HepG2 (cell line): ENCODE results near the gene STN1. TPM values are rescaled to one million over a fixed set of nuclear protein-coding genes. Genes with fewer than 3 reads are reported as not detected.

Source experiments
- ATAC-seq: fragments of 200-7000 bp; cut with Tn5 transposase; 3 replicates; pipeline ENCODE4 v1.9.1; 2020; ENCODE audit warnings: mild to moderate bottlenecking, moderate library complexity
- Bru-seq: library from RNA; stranded (reverse); fragments of 400-500 nt; gene quantifications from one replicate; lab custom pipeline; 2021; lab: Mats Ljungman, UMichigan
- BruChase-seq, 2 experiments: library from RNA; stranded (reverse); fragments of 400-500 nt; gene quantifications; one replicate each; lab custom pipeline; 2021; lab: Mats Ljungman, UMichigan
- BruUV-seq: library from RNA; stranded (reverse); fragments of 400-500 nt; replicated peaks from 2 replicates; lab custom pipeline; 2021; lab: Mats Ljungman, UMichigan
- CTCF ChIA-PET: fragments of 300-600 bp; formaldehyde crosslinking; extraction: SDS; loops from one replicate; lab custom pipeline; 2021; ENCODE audit warnings: low total read pairs, inconsistent platforms, low intra/inter-chr PET ratio; lab: Yijun Ruan, JAX
- POLR2A ChIA-PET: fragments of 350-600 bp; sonication (Branson Sonifier 250); formaldehyde crosslinking; loops from one replicate; lab custom pipeline; 2020; ENCODE audit warnings: antibody characterized with exemption, inconsistent platforms; lab: Yijun Ruan, JAX
- DNase-seq: peaks from one replicate; pipeline ENCODE4 v3.0.0-alpha.2; 2015; ENCODE audit warnings: low spot score
- FAIRE-seq: peaks from 3 replicates; lab custom pipeline; 2011; peaks lifted over from hg19 to GRCh38; lab: Jason Lieb, UNC
- H2AFZ ChIP-seq: one replicate; pipeline ENCODE4 v1.6.1; 2011; ENCODE audit warnings: low read length, inconsistent platforms
- H3K27ac ChIP-seq: fragments of 300-600 bp; 3 replicates; pipeline ENCODE4 v1.8.0; 2011; ENCODE audit warnings: mixed run types, mild to moderate bottlenecking, mixed read lengths, low read length, inconsistent platforms; ENCODE audit not compliant: insufficient read depth; ENCODE audit errors: extremely low read length
- H3K27me3 ChIP-seq, 2 experiments: fragments of 200-600 bp in 1 of 2; 2 replicates in 1 of 2; 3 replicates in 1 of 2; pipeline versions ENCODE4 v1.6.0 to v1.8.0; 2011; ENCODE audit warnings: low read length in 2 of 2, mild to moderate bottlenecking in 2 of 2, moderate library complexity in 2 of 2, inconsistent platforms in 1 of 2; ENCODE audit not compliant: insufficient read depth in 2 of 2, control insufficient read depth in 1 of 2
- H3K36me3 ChIP-seq, 2 experiments: fragments of 200-600 bp in 1 of 2; replicated peaks in 1 of 2; 2 replicates in 1 of 2; 3 replicates in 1 of 2; pipeline versions ENCODE4 v1.5.1 to v1.8.0; 2011; ENCODE audit warnings: low read length in 2 of 2, inconsistent platforms in 1 of 2; ENCODE audit not compliant: insufficient read depth in 2 of 2, control insufficient read depth in 1 of 2
- H3K4me1 ChIP-seq: 2 replicates; pipeline ENCODE4 v1.5.1; 2012; ENCODE audit warnings: low read length, inconsistent platforms; ENCODE audit not compliant: insufficient read depth
- H3K4me2 ChIP-seq: 2 replicates; pipeline ENCODE4 v1.6.0; 2011; ENCODE audit warnings: low read depth, low read length, inconsistent platforms
- H3K4me3 ChIP-seq, 3 experiments: fragments of 200-600 bp in 1 of 3; sonication (generic), shearing (Covaris generic) in 1 of 3; replicated peaks in 1 of 3; 2 replicates each; pipeline ENCODE4 v1.5.1; 2011 to 2016; ENCODE audit warnings: low read length in 3 of 3, inconsistent platforms in 2 of 3, low read depth in 2 of 3, mild to moderate bottlenecking in 2 of 3, control low read depth in 1 of 3, mixed read lengths in 1 of 3; ENCODE audit not compliant: insufficient read depth in 1 of 3
- H3K79me2 ChIP-seq: one replicate; pipeline ENCODE4 v1.6.1; 2011; ENCODE audit warnings: low read length, inconsistent platforms; ENCODE audit not compliant: insufficient read depth
- H3K9ac ChIP-seq: 2 replicates; pipeline ENCODE4 v1.6.0; 2011; ENCODE audit warnings: mild to moderate bottlenecking, low read depth, low read length, inconsistent platforms; ENCODE audit not compliant: insufficient read depth
- H3K9me3 ChIP-seq: 2 replicates; pipeline ENCODE4 v1.5.1; 2012; ENCODE audit warnings: mild to moderate bottlenecking, low read length
- H4K20me1 ChIP-seq: 2 replicates; pipeline ENCODE4 v1.6.0; 2011; ENCODE audit warnings: inconsistent platforms, mild to moderate bottlenecking, low read length, moderate library complexity; ENCODE audit not compliant: insufficient read depth
- CBX2 ChIP-seq, 2 experiments: fragments of 200-600 bp in 1 of 2; sonication (generic); formaldehyde crosslinking in 1 of 2; IDR thresholded peaks; 2 replicates each; pipeline versions ENCODE4 v1.7.0 to v1.8.1; 2018 to 2022; ENCODE audit warnings: low read depth in 2 of 2, low read length in 1 of 2, mild to moderate bottlenecking in 1 of 2, missing genetic modification reagents in 1 of 2
- MAFF ChIP-seq: IDR thresholded peaks from 2 replicates; pipeline ENCODE4 v1.6.1; 2011; ENCODE audit warnings: low read depth, low read length, improper control_type of control experiment
- SYNCRIP ChIP-seq: fragments of 200-400 bp; formaldehyde crosslinking; IDR thresholded peaks from 2 replicates; pipeline ENCODE4 v1.6.1; 2018; ENCODE audit warnings: mild to moderate bottlenecking, low read depth, low read length; ENCODE audit not compliant: insufficient read depth
- ZFP90 ChIP-seq: sonication (generic); formaldehyde crosslinking; IDR thresholded peaks from 2 replicates; pipeline ENCODE4 v1.8.0; 2022; ENCODE audit warnings: missing genetic modification reagents, mild to moderate bottlenecking, inconsistent platforms, borderline replicate concordance
- ZNF142 ChIP-seq: sonication (generic); formaldehyde crosslinking; IDR thresholded peaks from 2 replicates; pipeline ENCODE4 v1.4.0; 2020; ENCODE audit warnings: missing genetic modification reagents
- ZNF556 ChIP-seq: sonication (generic); formaldehyde crosslinking; IDR thresholded peaks from 2 replicates; pipeline ENCODE4 v1.4.0; 2020; ENCODE audit warnings: mild to moderate bottlenecking, missing genetic modification reagents, borderline replicate concordance
- ZNF704 ChIP-seq: sonication (generic); formaldehyde crosslinking; IDR thresholded peaks from 2 replicates; pipeline ENCODE4 v1.8.1; 2023; ENCODE audit warnings: mild to moderate bottlenecking, inconsistent platforms, moderate library complexity, missing genetic modification reagents, borderline replicate concordance
- ZNF773 ChIP-seq: sonication (generic); formaldehyde crosslinking; IDR thresholded peaks from 2 replicates; pipeline ENCODE4 v1.4.0; 2020; ENCODE audit warnings: missing genetic modification reagents, borderline replicate concordance
- WGBS: methylation state at CpG from one replicate; pipeline ENCODE4 v1.1.6; 2017; ENCODE audit warnings: low lambda C conversion rate; 5-methylcytosine and 5-hydroxymethylcytosine counted together
- in situ Hi-C: cut with HindIII; loops from 2 replicates; pipeline ENCODE4 v1.10.0; 2017; ENCODE audit warnings: low pct_unique_long_range_greater_than_20kb; ENCODE audit not compliant: extremely low pct_ligation_motif_present
- intact Hi-C: fragments of 100-400 bp; cut with micrococcal nuclease; formaldehyde crosslinking; loops from one replicate; pipeline ENCODE4 v1.10.0; 2022; ENCODE audit not compliant: unreplicated experiment
- long read RNA-seq, 2 experiments: library from RNA in 1 of 2; library from polyadenylated mRNA in 1 of 2; stranded (forward) in 1 of 2; unstranded in 1 of 2; transcript quantifications; one replicate each; pipeline ENCODE4 v2.0.0, GENCODE V29; 2019 to 2022
- polyA minus RNA-seq, 3 experiments: library from RNA; depleted of rRNA, polyadenylated mRNA; stranded (reverse); fragments of >200 nt; gene quantifications; 2 replicates each; pipeline ENCODE4 v1.2.3, GENCODE V29; 2011; ENCODE audit warnings: low replicate concordance in 1 of 3
- polyA plus RNA-seq, 8 experiments: library from polyadenylated mRNA; depleted of rRNA in 3 of 8; stranded (reverse) in 7 of 8; unstranded in 1 of 8; fragments of >200 nt; fragmentation: Illumina TruSeq in 4 of 8; extraction: Trizol in 4 of 8; gene quantifications; 2 replicates each; pipeline versions ENCODE4 v1.2.1 to v1.2.3, GENCODE V29; 2011 to 2016; ENCODE audit warnings: low read depth in 4 of 8, missing spikeins in 1 of 8, mixed read lengths in 1 of 8; ENCODE audit not compliant: insufficient read depth in 1 of 8
- total RNA-seq, 5 experiments: library from RNA; depleted of rRNA; stranded (reverse); fragments of >200 nt; fragmentation: Illumina TruSeq; extraction: Trizol; gene quantifications; 2 replicates each; pipeline ENCODE4 v1.2.3, GENCODE V29; 2016; ENCODE audit warnings: low read depth in 1 of 5

Gene STN1
- total RNA-seq (2016; rRNA removed; fragmentation: Illumina TruSeq; extraction: Trizol) = 22.7 and 27.7 TPM in 2 replicates
- 24.8 and 40.6 TPM in 2 replicates for total RNA-seq (2016; cell fraction: cytosol; rRNA removed; fragmentation: Illumina TruSeq; extraction: Trizol; ENCODE audit: low read depth)
- 23.6 and 24.6 TPM in 2 replicates for total RNA-seq (2016; cell fraction: insoluble cytoplasmic fraction; rRNA removed; fragmentation: Illumina TruSeq; extraction: Trizol)
- 43.8 and 49.6 TPM in 2 replicates for total RNA-seq (2016; cell fraction: membrane; rRNA removed; fragmentation: Illumina TruSeq; extraction: Trizol)
- total RNA-seq (2016; cell fraction: nucleus; rRNA removed; fragmentation: Illumina TruSeq; extraction: Trizol) = 10.8 and 12.6 TPM in 2 replicates
- polyA plus RNA-seq (2011; rRNA removed) = 17.6 and 19.9 TPM in 2 replicates
- 15.3 and 18.7 TPM in 2 replicates for polyA plus RNA-seq (2011; cell fraction: cytosol; rRNA removed)
- polyA plus RNA-seq (2011; cell fraction: nucleus; rRNA removed) = 7.9 and 9.7 TPM in 2 replicates
- 14.9 and 15.6 TPM in 2 replicates for polyA plus RNA-seq (2012)
- polyA plus RNA-seq (2016; cell fraction: cytosol; fragmentation: Illumina TruSeq; extraction: Trizol; ENCODE audit: low read depth) = 29.4 and 42.1 TPM in 2 replicates
- 21.3 and 22.4 TPM in 2 replicates for polyA plus RNA-seq (2016; cell fraction: insoluble cytoplasmic fraction; fragmentation: Illumina TruSeq; extraction: Trizol; ENCODE audit: low read depth)
- 32.1 and 40.0 TPM in 2 replicates for polyA plus RNA-seq (2016; cell fraction: membrane; fragmentation: Illumina TruSeq; extraction: Trizol; ENCODE audit: low read depth)
- polyA plus RNA-seq (2016; cell fraction: nucleus; fragmentation: Illumina TruSeq; extraction: Trizol; ENCODE audit: insufficient read depth, low read depth) = 10.7 and 14.3 TPM in 2 replicates
- polyA minus RNA-seq (2011; rRNA and poly(A)+ RNA removed; ENCODE audit: low replicate concordance) = 5.9 and 12.3 TPM in 2 replicates
- 6.5 and 7.4 TPM in 2 replicates for polyA minus RNA-seq (2011; cell fraction: cytosol; rRNA and poly(A)+ RNA removed)
- 9.8 and 14.5 TPM in 2 replicates for polyA minus RNA-seq (2011; cell fraction: nucleus; rRNA and poly(A)+ RNA removed)
- Bru-seq, nascent RNA = percentile 64 among the genes with signal in this experiment
- percentile 50 among the genes with signal in this experiment for BruChase-seq, experiment 1, labeled RNA remaining after a 6-hour chase
- percentile 51 among the genes with signal in this experiment for BruChase-seq, experiment 2, labeled RNA remaining after a 2-hour chase
- long read RNA-seq, experiment 1, transcript STN1-201 (10 exons, 1,417 nt) = major isoform, 9 of 17 reads
- long read RNA-seq, experiment 1, partial matches to known transcripts = 0 of 17 reads
- long read RNA-seq, experiment 1, other reads (novel, unspliced or antisense) = 4 of 17 reads
- long read RNA-seq, experiment 2, transcript STN1-201 (10 exons, 1,417 nt) = major isoform, 10 of 19 reads
- long read RNA-seq, experiment 2, partial matches to known transcripts = 3 of 19 reads
- long read RNA-seq, experiment 2, other reads (novel, unspliced or antisense) = 2 of 19 reads

GRCh38 chr10:103918053-103918846, at the start of gene STN1:
TSS of gene STN1 (minus strand) at chr10:103918184. CDS start at chr10:103917594, 590 bp downstream.
- H3K79me2 ChIP-seq = peaks cover 9% of the 10 kb centered on the region
- no peaks in the 10 kb centered on the region for H3K36me3 ChIP-seq
- no TSS peak for BruUV-seq
- POLR2A ChIA-PET = interaction anchor here (0.9 to 1.7 kb wide), 3 partner anchors 10 to 204 kb away, joined by 3 to 9 read pairs (median 3); partner anchors contain the start of gene SFR1
- H3K27ac ChIP-seq = peak within 1 kb of the TSS; percentile 90
- peaks cover 8% of the 10 kb centered on the region for H3K9me3 ChIP-seq
- H2AFZ ChIP-seq = peak within 1 kb of the TSS; percentile 74
- DNase-seq (peak; percentile 95), ATAC-seq (peak; percentile 97), FAIRE-seq (peak; percentile 76)
- in situ Hi-C loops = no loop called here
- H3K4me3 ChIP-seq = peak within 1 kb of the TSS; percentile 78 to 95 (median 85)
- H4K20me1 ChIP-seq = no peaks in the 10 kb centered on the region
- H3K27me3 ChIP-seq = no peaks in the 10 kb centered on the region; a peak in 1 of 5 replicates
- peak within 1 kb of the TSS; percentile 86 for H3K9ac ChIP-seq
- H3K4me2 ChIP-seq = peak within 1 kb of the TSS; percentile 90
- peaks cover 62% of the 10 kb centered on the region for H3K4me1 ChIP-seq
- CTCF ChIA-PET = no interaction called here
- intact Hi-C loops = loop anchor here (2.0 to 10.0 kb wide), 2 partner anchors 49 to 207 kb away; partner anchors contain the start of genes SFR1 and SLK
- WGBS = under 1% methylated on average over 24 of the region's 53 CpGs
- TF ChIP-seq MAFF = no peak
- 0 out of 2 replicates have a peak, but pooled peaks have one; percentile 62 for TF ChIP-seq ZFP90 (CRISPR knock-in tag)
- TF ChIP-seq ZNF556 (CRISPR knock-in tag) = no peak
- no peak for TF ChIP-seq ZNF773 (CRISPR knock-in tag)
- no peak for TF ChIP-seq CBX2 (IDR thresholded peaks at IDR 0.05; ENCODE audit: low read depth, low read length)
- no peak for TF ChIP-seq CBX2 (CRISPR knock-in tag; IDR thresholded peaks at IDR 0.05; ENCODE audit: low read depth)
- no peak for TF ChIP-seq SYNCRIP
- no peak for TF ChIP-seq ZNF704 (CRISPR knock-in tag)
- TF ChIP-seq ZNF142 (CRISPR knock-in tag) = no peak; the same call in 1 of the 2 replicates
